IPS DF 4.7 (cell line): ENCODE measurements around the gene IMP4.

Experiments
- DNase-seq: peaks from one replicate; pipeline ENCODE4 v3.0.0-alpha.2; 2013; ENCODE audit warnings: low spot score; ENCODE audit errors: extremely low read depth

The IMP4 gene

DNA sequence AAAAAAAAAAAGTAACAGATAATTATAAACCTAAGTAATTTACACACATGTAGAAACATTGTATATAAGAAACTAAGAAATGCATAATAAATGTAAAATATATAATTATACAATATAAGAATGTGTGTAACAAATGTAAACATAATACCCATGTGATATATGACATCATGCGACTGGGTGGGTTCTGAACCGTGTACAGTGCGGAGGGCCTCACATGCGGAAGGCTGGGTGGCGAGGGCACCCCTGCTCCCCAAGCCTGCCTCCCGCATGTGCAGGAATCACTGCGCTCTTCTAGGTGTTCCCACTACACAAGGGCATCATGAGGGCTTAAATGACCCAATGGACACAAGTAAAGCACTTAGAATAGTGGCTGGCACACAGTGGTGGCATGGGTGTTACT lies 15.2 kb downstream of the IMP4 start:
- no peak for DNase-seq

DNA sequence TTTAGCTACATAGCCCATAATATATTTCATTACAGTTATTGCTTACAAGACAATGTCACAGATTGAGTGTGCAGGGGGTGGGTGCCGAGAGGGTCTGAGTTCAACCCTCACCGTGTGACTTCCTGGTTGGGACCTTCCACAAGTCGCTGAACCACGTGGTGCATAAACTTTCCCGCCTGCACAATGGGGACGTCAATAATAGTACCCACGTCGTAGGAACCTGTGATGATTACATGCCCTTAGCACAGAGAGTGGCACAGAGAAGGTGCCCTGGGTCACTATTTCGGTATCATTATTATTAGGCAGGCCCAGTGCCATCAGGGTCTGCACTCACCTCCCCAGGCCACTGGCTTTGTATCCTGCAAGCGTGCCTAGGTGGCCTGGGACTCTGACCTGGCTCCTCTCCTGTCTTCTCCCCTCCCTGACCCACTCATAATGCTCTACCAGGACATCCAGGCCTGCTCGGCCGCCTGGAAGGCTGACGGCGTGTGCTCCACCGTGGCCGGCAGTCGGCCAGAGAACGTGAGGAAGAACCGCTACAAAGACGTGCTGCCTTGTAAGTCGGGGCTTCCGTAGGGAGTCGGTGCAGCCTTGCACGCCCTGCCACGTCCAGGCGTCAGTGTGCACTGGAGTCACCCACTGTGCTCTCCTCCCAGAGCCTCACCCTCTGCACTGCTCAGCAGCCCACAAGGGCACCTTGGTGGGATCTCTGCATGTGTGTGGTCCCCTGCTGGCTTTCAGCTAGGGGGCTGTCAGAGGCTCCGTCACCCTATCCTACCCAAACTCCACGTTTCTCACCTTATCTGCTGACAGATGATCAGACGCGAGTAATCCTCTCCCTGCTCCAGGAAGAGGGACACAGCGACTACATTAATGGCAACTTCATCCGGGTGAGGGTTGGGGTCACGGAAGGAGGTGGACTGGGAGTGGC lies 16.0 kb downstream of the IMP4 start:
- no peak for DNase-seq

DNA sequence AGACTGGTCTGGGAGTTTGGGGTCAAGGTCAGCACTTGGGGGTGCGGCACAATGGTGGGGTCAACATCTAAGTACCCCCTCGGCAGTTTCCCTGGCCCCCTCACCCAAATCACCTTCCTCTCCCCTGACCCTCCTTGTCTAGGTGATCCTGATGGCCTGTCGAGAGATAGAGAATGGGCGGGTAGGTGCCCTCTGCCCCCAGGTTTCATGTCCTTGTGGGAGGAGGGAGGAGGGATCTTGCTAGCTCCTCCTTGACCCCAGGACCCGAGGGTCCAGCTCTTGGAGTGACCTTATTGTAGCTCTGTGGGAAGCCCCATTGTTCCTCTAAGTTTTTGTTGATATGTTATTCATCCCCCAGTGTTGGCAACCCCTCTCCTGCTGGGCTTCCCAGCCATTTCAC lies 16.8 kb downstream of the IMP4 start:
- no peak for DNase-seq

DNA sequence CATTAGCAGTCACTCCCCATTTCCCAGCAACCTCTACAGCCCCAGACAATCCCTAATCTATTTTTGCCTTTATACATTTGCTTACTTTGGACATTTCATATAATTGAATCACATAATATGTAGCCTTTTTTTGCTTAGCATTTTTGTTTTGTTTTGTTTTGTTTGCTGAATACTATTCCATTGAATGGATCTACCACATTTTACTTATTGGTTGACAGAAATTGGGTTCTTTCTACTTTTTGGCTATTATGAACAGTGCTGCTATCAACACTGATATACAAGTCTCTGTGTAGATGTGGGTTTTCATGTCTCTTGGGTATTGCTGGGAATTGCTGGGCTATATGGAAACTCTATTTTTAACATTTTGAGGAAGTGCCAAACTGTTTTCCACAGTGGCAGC lies 20.8 kb downstream of the IMP4 start:
- no peak for DNase-seq

DNA sequence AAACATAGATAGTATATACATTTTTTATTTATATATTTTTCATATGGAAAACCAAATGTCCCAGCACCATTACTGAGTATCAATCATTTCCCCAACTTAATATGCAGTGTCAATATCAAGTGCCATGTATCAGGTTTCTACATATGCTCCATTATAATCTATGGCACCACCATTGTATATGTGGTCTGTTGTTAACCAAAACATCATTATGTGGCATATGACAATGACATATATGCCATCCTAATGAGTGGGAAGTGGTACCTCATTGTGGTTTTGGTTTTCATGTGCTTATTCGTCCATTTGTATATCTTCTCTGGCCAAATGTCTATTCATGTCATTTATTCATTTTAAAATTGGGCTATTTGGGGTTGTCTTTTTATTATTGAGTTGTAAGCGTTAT lies 22.4 kb downstream of the IMP4 start:
- no peak for DNase-seq

DNA sequence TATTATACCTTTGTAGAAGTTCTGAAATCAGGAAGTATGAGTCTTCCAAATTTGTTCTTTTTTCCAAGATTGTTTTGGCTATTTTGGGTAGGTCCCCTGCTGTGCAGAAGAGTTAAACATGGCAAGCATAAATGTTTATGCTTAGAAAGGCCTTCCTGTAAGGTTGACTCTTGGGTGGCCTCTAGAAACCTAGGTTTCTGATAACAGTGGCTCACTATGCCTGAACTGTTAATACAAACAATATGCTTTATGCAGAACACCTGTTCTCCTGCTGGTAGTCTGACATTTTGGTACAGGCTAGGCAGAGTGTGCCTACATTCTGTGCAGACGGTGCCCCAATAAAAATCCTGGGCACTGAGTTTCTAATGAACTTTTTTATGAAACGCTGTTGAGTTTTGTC lies 23.3 kb downstream of the IMP4 start:
- DNase-seq: no peak

DNA sequence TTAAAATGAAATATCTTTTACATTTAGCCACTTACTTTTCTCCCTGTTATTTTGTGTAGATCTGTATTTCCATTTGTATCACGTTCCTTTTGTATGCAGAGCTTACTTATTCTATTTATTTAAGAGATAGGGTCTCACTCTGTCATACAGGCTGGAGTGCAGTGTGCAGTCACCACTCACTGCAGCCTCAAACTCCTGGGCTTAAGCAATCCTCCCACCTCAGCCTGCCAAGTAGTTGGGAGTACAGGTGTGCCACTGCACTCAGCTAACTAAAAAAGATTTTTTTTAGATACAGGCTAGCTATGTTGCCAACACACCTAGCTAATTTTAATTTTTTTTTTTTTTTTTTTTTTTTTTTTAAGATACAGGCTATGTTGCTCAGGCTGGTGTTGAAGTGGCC lies 24.0 kb downstream of the IMP4 start:
- DNase-seq: no peak

DNA sequence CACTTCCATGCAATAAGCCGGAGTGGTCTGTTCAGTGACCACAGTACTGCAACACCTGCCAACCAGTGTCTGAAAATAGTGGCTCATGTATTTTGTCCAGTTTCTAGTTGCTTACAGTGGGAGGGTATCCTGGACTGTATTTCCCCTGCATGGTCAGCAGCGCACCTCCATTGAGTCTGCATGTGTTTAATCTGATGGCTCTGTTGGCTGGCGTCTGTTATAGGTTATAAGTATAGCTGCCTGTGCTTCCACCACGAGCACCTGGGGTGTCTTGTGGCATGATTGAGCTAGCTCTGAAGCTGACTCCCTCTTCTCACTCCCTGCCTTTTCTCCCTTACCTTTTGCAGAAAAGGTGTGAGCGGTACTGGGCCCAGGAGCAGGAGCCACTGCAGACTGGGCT lies 26.1 kb downstream of the IMP4 start:
- DNase-seq: no peak

DNA sequence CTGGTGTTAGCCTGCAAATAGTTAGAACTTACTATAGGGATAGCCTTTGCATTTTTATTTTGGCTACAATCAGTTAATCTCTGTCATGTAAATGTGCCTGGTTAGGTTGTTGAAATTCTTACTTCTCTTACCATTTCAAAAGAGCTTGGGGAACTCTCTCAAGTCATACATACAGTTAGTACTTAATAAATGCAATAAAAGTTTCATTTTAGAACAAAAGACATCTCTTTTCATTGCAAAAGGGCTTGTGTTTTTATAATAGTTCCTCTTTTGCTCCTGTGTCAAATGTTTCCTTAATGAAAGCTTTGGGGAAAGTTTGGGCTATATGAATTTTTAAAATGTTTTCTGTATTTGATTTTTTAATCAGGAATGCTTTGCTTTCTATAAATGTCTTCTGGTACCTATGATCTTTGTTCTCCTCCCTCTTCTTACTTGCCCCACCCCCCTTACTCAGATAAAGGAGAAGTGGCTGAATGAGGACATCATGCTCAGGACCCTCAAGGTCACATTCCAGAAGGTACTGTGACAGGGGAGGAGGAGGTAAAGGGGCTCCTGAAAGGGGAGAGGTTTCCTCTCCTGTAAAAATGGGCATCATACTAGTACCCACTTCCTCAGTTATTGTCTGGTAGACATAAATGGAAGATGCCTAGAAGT lies 26.7 kb downstream of the IMP4 start:
- DNase-seq: no peak

DNA sequence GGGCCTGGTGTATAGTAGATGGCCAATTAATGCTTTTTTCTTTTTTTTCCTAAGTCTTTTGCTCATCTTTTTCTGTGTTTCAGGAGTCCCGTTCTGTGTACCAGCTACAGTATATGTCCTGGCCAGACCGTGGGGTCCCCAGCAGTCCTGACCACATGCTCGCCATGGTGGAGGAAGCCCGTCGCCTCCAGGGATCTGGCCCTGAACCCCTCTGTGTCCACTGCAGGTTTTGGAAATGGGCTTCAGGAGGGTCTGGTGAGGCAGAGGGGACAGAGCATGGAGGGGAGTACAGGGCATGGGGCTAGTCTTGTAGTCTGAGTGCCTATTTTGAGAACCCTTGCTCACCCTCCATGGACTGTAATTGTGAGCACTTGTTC lies 27.3 kb downstream of the IMP4 start:
- DNase-seq: no peak

DNA sequence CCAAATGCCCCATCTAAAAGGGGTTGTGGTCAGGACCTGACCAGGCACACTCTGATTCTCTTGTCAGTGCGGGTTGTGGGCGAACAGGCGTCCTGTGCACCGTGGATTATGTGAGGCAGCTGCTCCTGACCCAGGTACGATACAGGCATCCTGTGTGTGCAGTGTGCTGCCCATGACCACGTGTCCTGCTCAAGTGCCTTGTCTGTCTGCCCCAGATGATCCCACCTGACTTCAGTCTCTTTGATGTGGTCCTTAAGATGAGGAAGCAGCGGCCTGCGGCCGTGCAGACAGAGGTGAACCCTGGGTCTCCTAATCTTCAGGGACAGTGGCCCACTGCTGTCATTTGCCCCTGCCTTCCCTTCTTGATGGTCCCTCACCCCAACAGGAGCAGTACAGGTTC lies 27.8 kb downstream of the IMP4 start:
- no peak for DNase-seq

DNA sequence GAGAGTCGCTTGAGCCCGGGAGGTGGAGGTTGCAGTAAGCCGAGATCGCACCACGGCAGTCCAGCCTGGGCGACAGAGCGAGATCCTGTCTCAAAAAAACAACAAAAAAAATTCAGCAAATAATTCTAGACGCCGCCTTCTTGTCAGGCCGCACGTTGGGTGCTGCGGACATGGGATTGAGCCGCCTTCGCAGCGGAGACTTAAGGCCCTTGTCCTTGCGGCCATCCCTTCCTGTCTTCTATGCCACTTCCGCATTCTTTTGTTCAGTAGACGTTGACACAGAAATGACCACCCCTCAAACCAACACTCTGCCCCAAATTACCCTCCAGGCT lies 29.0 kb downstream of the IMP4 start:
- DNase-seq: no peak

DNA sequence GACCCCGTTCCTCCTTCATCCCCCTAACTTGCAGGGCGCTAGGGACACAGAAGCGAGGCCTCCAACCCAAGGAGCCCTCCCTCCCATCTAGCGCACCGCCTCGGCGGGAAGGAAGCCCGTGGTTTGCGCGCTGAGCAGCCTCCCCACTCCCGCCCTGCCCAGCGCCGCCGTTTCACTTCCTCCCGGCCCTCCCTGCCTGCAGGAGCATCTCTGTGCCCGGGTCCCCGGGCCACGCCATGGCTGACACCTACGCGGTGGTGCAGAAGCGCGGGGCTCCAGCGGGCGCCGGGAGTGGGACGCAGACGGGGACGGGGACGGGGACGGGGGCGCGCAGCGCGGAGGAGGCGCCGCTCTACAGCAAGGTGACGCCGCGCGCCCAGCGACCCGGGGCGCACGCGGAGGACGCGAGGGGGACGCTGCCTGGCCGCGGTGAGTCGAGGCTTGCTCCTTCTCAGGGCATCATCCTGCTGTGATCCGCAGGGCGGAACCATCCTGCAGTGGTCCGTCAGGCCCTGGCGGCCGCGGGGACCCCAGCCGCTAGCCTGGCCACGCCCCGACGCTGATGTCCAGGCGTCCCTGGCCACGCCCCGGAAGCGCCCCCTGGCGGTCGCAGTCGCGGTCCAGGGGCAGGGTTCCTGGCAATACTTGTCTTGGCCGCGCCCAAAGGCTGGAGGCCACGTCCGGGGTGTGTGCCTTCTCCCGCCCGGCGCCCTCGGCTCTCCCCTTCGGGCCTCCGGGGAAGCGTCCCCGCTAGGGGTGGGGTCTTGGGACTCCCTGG lies 29.5 kb downstream of the IMP4 start:
- no peak for DNase-seq

DNA sequence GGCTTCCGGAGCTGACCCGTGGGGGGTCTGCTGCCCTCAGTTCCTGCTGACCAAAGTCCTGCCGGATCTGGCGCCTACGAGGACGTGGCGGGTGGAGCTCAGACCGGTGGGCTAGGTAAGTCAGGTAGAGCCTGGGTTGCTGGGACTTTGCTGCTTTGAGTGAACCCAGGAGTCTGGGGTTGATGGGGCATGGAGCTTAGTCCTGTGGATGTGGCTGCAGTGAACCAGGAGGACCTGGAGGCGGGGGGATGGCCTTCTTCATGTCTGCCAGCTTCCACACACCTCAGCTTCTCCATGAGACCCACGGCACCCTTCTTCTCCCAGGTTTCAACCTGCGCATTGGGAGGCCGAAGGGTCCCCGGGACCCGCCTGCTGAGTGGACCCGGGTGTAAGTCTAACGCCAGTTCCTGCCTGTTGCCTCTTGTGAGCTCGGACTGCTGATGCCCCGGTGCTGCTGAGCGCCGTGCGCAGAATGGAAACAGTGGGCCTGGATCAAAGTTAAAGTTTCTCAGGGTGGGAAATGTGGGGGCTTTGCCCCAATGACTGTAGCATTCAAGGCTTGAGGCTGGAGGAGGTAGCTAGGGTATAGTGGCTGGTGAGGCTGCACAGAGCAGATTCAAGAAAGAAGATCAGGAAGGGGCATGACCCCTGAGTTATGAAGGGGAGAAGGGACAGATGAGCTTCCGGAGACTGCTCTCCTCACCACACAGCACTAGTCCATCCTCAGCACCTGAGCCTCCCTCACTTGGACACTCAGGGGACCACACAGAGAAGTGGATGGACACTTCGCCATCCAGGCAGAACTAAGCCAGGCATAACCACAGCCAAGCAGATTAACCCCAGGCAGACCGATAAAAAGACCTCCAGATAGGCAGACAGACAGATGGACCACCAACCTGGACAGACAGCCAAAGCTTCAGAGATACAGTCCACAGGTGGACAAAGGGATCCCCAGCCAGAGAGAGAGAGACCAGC lies 30.4 kb downstream of the IMP4 start:
- no peak for DNase-seq

DNA sequence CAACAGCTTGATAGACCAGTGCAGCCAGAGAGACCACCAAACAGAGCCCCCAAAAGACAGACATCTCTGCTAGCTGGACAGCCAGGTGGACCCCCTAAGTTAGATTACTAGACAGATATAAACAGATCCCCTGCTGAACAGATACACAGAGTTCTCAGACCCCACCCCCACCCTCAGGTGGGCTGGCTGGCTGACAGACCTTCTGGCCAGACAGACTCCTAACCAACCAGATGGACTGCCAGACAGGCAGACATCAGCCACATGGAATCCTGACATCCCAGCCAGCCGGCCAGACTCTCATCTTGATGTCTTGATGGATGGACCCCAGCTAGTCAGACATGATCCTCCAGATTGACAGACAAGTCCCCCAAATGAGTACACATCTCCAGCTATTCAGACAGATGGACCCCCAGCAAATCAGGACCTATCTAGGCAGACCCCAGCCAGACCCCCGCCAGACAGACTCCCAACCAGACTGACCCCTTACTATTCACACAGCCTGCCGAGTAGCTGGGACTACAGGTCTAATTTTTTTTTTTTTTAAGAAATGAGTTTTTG lies 31.2 kb downstream of the IMP4 start:
- DNase-seq: no peak

DNA sequence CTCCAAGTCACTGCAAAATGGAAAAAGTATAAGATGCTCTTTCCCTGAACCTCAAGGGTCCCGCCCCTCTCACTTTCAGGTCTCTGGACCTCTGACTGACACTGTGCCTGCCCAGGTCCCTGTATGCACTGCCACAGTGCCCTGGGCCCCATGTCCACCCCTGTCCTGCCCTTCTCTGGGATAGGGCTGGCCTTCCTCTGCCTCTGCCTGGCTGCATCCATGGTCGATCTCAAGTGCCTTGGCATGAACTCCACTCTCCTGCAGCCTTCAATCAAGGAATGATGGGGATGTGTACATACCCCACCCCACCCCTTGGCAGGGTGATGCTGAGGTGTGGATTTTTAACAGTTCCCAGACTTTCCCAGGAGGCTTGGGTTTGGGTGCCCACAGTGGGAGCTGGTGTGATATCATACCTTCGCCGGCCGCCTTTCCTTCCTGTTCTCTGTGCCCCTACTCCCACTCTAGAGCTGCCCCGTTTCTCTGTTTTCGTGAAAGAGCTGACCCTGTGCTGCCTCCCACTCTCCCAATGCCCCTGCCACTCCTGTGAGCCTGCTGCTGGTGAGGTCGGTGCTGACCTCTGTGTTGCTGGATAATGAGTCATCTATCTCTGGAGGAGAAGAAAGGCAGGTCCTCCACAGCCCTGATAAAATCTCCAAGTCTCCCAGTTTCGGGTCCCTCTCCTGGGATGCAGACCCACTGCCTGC lies 32.0 kb downstream of the IMP4 start:
- DNase-seq: no peak

DNA sequence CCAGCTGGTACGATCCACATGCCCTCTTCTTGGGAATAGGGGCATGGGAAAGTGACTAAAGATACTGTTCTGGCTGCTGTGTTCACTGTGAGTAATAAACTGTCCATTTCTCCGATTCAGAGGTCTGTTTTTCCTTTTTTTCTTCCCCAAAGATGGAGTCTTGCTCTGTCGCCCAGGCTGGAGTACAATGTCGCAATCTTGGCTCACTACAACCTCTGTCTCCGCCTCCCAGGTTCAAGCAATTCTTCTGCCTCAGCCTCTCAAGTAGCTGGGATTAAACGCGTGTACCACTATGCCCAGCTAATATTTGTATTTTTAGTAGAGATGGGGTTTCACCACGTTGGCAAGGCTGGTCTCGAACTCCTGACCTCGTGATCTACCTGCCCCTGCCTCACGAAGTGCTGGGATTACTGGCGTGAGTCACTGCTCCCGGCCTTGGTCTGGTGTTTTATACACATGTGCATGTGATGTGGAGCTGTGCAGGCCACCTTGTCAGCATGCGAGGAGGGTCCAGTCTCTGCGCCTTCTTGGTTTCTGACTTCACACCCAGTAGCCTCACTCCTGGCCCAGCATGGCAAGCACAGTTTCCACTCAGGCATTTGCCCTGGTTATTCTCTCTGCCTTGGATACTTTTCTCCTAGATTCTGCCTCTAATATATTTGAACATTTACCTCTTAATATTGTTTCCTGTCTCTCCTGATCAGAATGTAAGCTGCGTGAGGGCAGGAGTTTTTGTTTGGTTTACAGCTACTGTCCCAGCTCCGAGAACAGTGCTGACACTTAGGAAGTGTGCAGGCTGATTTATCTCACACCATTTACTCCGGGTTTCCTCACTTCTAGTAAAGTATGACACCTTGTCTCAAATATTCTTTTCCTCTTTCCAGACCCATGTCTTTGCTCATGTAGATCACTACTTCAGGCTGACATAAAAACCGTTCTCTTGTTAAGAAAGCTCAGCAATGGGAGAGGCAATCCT lies 32.9 kb downstream of the IMP4 start:
- no peak for DNase-seq

DNA sequence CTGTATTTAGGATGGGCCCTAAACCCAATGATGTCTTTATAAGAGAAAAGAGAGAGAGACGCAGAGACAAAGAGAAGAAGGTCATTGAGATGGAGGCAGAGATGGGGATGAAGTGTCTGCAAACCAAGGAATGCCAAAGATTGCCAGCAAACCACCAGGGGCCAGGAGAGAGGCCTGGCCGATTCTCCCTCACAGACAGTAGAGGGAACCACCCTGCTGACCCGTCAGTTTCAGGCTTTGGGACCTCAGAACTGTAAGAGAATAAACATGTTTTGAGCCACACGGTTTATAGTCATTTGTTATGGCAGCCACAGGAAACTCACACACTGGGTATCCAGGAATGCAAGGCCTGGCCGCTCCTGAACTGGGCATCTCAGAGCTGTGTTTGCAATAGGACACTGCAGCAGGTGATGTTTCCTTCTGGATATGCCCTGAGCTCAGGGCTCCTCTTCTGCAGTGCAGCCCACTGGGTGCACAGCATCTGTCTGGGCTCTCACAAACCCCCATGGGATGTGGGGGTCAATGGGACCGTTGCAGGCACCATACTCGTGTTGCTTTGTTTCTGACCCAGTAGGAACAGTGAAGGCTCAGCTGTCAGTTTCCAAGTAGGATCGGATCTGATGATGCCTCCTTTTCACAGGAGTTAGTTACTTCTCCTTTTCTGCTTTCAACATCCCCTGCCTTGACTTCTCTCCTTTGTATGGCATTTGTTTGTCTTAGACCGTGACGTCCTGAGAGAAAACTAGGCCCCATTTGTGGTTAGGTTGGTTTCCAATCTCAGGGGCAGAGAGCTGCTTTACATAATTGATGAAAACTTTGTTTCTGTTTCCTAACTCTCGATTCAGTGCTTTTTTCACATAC lies 34.0 kb downstream of the IMP4 start:
- DNase-seq: no peak
